Measurements from ENCODE around the gene MAOA. TPM values are rescaled to one million over a fixed set of nuclear protein-coding genes. Genes with fewer than 3 reads are reported as not detected.

Gene MAOA
- total RNA-seq, 4 donors from 2014 or later = 220 to 477 (median 242) TPM

DNA sequence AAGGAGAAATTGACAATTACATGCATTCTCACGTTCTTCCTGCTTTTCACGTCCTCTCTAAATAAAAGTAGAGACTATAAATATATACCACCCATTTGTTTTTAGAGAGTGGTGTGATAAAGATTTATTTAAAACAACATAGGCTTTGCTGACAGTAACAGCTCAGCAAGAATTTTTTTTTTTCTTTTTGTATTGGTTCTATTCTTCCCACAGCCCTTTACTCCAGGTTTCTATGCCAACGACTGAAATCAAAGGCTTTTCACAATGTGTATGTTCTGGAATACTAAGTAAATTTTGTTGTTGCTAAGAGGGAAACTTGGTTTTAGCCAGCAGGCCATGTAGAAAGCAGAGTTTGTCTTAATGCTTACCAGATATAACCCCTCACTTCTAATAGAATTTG is 43.4 kb downstream of the MAOA start:
- TF ChIP-seq, protein P1, sequence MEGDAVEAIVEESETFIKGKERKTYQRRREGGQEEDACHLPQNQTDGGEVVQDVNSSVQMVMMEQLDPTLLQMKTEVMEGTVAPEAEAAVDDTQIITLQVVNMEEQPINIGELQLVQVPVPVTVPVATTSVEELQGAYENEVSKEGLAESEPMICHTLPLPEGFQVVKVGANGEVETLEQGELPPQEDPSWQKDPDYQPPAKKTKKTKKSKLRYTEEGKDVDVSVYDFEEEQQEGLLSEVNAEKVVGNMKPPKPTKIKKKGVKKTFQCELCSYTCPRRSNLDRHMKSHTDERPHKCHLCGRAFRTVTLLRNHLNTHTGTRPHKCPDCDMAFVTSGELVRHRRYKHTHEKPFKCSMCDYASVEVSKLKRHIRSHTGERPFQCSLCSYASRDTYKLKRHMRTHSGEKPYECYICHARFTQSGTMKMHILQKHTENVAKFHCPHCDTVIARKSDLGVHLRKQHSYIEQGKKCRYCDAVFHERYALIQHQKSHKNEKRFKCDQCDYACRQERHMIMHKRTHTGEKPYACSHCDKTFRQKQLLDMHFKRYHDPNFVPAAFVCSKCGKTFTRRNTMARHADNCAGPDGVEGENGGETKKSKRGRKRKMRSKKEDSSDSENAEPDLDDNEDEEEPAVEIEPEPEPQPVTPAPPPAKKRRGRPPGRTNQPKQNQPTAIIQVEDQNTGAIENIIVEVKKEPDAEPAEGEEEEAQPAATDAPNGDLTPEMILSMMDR (IDR thresholded peaks at IDR 0.05) = no peak

DNA sequence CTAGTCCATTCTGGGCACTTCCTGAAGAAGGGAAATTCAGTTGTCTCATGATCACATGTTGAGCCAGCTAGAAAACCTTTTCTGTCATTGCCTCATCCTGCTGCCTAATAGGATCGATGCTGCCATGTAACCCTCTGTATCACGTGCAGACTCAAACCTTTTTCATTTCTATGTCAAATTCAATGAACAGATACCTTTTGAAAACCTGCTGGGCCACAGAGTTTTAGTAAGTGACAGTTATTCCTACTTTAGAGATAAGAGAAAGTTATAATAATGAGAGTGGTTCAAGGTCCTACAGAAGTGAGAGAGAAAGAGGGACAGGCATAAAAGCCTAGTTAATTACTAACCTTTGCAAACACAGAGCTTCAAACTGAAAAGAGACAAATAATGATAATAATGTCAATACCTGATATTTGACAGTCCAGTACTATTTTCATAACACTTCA is 46.0 kb downstream of the MAOA start:
- ATAC-seq (ENCODE audit: low FRiP score) (no peak), DNase-seq (ENCODE audit: low spot score) (no peak)
- TF ChIP-seq, protein P1 (IDR thresholded peaks at IDR 0.05) = no peak

More for the DNA sequence above, 43.4 kb downstream of the MAOA start:
- ATAC-seq (ENCODE audit: low FRiP score) = no peak
- DNase-seq (ENCODE audit: low spot score) = no peak

DNA sequence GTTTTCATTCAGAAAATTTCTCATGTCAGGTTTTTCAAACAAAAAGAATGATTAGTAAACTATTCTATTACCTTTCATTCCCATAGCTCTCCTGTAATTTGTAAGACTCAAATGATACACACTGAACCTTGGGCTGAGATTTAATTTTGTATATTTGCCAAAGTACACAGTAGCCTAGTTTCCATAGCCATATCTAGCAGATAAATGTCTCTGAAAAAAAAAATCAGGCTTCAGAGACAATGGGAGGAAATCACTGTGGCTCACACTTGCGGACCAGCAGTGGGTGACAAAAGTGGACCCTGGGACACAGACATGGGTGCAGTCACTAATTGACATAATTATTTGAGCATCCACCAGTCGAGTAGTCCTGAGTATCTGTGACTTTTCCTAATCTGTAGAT is 46.6 kb downstream of the MAOA start:
- DNase-seq (ENCODE audit: low spot score) = no peak
- TF ChIP-seq, protein P1 (IDR thresholded peaks at IDR 0.05) = no peak
- ATAC-seq (ENCODE audit: low FRiP score) = no peak

DNA sequence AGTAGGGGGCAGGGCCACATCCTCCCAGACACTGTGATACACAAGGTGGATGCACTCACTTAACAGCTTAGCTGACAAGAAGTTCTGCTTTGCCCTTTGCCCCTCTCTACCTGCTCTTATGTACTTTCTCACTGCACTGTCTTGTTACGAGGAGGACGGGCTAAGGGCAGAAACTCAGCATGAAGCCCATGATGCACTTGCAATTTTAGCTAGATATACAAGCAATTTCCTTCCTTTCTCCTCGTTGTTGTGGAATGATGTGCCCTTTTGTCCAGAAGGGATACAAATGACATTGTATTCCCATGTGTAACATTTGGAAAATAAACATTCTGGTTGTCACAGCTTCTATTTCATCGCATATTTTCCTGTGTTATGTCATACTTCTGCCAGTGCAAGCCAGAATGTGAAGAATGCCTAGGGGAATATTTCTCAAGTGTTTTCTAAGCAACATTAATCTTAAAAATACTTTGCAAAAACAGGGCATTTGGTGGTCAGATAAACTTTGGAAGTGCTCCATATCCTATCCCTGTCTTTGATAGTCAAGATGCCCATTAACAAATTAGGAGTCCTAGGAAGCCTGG is 47.2 kb downstream of the MAOA start:
- TF ChIP-seq, protein P1 (IDR thresholded peaks at IDR 0.05) = no peak
- DNase-seq (ENCODE audit: low spot score) (no peak), ATAC-seq (ENCODE audit: low FRiP score) (no peak)

DNA sequence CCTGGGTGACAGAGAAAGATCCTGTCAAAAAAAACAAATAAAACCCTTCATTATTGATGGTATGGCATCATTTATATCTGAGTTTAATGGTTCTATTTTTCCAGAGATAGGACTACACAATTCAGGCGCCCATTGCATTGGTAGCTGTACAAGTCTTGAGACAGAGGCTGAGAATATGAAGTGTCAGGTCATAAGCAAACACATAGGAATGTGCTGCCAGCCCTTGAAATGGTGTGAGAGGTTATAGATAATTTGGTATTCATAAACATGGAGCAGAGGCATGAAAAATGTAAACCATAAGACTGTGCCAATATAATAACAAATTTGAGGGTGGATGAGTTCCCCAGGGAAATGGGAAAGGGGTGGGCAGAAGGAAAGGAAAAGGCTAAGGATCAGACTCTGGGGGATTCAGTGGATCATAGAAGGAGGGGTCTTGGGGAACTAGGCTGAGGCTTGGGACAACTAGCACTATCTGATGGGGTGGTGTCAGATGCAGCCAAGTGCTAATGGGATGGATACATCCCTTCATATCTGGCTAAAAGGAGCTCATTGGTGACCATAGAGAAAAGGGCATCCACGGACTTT is 50.8 kb downstream of the MAOA start:
- ATAC-seq (ENCODE audit: low FRiP score) = no peak
- no peak for DNase-seq (ENCODE audit: low spot score)
- TF ChIP-seq, protein P1 (IDR thresholded peaks at IDR 0.05) = no peak

DNA sequence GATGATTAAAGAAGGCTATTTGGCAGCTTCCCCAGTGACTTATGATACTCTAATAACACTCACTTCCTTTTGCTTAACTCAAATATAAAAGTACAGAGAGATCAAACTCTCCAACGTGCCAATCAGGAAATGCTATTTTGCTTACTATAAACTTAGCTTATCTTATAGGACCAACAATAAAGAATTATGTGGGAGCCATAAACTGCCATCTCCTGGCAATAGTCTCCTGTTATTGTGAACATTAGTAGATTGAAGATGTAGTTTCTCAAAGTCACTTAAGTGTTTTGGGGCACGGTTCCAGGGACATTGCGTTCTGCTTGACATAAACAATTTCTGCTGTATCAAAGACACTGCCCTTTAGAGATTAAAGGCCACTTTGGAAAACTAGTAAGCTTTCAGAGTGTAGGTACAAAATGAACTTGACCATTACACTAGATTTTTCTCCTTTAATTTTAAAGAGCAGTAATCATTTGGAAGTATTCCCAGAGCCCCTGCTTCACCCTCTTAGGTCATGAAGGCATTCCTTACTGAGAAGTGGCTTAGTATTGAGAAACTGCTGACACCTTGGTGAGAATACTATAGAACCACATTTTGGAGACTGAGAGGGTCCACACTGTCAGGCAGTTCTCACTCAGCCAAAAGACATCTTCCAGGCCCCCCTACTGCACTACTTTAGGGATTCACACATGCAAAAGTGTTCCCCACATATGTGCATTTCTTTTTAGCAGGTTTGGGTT is 51.9 kb downstream of the MAOA start:
- ATAC-seq (ENCODE audit: low FRiP score) (no peak), DNase-seq (ENCODE audit: low spot score) (no peak)
- TF ChIP-seq, protein P1 (IDR thresholded peaks at IDR 0.05) = no peak
